ENCODE results near the gene NEUROD6. TPM values are rescaled to one million over a fixed set of nuclear protein-coding genes. Genes with fewer than 3 reads are reported as not detected.

The NEUROD6 gene
- total RNA-seq, 1 donor from 2014 or later, result not detected

DNA sequence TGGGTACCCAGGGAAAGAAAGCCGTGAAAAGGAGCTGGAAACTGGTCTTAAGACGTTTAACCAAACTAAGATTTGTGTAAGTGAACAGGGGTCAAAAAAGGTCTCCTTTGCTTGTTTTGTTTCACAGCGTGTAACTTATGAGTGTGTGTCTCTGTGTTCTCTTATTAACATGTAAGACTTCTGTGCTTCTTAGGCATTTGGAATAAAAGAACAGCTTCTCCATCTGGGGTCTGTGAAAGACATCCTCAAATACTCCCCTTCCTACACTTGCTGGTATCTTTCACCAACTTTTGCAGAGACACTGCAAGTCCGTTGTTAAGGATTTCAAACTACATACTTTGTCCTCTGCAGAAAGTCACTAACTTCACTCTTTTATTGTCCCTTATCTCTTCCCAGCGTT lies 615 bp upstream of the NEUROD6 start:
- Mint-ChIP-seq H3K4me3 (ENCODE audit: unreplicated experiment) (no peak overlapping the region), H3K27ac (ENCODE audit: unreplicated experiment) (no peak overlapping the region), H3K4me1 (ENCODE audit: unreplicated experiment) (peaks cover 7% of the 10 kb centered on the region), H3K36me3 (ENCODE audit: low read depth, unreplicated experiment) (no peaks in the 10 kb centered on the region), H3K9me3 (ENCODE audit: unreplicated experiment) (no peaks in the 10 kb centered on the region), H3K27me3 (ENCODE audit: unreplicated experiment) (peaks cover under 1% of the 10 kb centered on the region)
- TF ChIP-seq, protein P1, sequence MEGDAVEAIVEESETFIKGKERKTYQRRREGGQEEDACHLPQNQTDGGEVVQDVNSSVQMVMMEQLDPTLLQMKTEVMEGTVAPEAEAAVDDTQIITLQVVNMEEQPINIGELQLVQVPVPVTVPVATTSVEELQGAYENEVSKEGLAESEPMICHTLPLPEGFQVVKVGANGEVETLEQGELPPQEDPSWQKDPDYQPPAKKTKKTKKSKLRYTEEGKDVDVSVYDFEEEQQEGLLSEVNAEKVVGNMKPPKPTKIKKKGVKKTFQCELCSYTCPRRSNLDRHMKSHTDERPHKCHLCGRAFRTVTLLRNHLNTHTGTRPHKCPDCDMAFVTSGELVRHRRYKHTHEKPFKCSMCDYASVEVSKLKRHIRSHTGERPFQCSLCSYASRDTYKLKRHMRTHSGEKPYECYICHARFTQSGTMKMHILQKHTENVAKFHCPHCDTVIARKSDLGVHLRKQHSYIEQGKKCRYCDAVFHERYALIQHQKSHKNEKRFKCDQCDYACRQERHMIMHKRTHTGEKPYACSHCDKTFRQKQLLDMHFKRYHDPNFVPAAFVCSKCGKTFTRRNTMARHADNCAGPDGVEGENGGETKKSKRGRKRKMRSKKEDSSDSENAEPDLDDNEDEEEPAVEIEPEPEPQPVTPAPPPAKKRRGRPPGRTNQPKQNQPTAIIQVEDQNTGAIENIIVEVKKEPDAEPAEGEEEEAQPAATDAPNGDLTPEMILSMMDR (IDR thresholded peaks at IDR 0.05; ENCODE audit: unreplicated experiment), result no peak
- no peak for DNase-seq (ENCODE audit: low spot score)

DNA sequence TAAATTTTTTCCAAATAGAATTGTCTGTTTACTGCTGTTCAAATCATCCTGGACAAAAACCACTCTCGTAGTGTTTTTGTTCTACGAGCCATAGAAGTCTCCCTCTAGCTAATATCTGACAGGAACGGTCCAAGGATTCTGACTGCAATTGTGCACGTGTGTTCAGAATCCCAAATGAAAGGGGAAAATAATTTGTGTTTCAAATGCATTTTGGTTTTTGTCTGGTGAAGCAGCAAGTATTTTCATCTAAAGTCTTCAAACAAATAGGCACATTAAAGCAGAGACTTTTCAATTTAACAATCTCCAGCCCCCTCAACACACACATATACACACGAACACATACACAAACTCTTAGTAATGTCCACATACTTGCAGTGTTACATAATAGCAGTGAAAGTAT lies 475 bp downstream of the NEUROD6 start:
- DNase-seq (ENCODE audit: low spot score), result no peak
- TF ChIP-seq, protein P1 (IDR thresholded peaks at IDR 0.05; ENCODE audit: unreplicated experiment), result no peak
- Mint-ChIP-seq H3K9me3 (ENCODE audit: unreplicated experiment) (no peaks in the 10 kb centered on the region), H3K4me3 (ENCODE audit: unreplicated experiment) (no peak overlapping the region), H3K27ac (ENCODE audit: unreplicated experiment) (no peak overlapping the region), H3K36me3 (ENCODE audit: low read depth, unreplicated experiment) (no peaks in the 10 kb centered on the region), H3K27me3 (ENCODE audit: unreplicated experiment) (peaks cover 1% of the 10 kb centered on the region), H3K4me1 (ENCODE audit: unreplicated experiment) (peaks cover 7% of the 10 kb centered on the region)

DNA sequence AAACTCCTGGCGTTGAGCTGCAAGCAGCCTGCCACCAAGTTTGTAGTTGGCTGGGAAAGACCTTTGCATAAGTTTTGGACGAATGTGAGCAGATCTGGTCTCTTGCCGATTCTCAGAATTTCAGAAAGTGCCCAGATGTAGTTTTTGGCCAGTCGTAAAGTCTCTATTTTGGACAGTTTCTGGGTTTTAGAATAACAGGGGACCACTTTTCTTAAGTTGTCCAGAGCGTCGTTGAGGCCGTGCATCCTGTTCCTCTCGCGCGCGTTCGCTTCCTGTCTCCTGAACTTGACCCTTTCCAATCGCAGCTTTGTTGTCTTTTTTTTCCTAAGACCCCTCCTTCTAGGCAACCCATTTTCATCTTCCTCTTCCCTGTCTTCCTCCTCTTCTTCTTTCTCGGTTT lies 1.8 kb downstream of the NEUROD6 start:
- Mint-ChIP-seq H3K9me3 (ENCODE audit: unreplicated experiment) (no peaks in the 10 kb centered on the region), H3K4me3 (ENCODE audit: unreplicated experiment) (no peak overlapping the region), H3K4me1 (ENCODE audit: unreplicated experiment) (peaks cover 4% of the 10 kb centered on the region), H3K36me3 (ENCODE audit: low read depth, unreplicated experiment) (no peaks in the 10 kb centered on the region), H3K27ac (ENCODE audit: unreplicated experiment) (no peak overlapping the region), H3K27me3 (ENCODE audit: unreplicated experiment) (peaks cover 2% of the 10 kb centered on the region)
- TF ChIP-seq, protein P1 (IDR thresholded peaks at IDR 0.05; ENCODE audit: unreplicated experiment), result no peak
- DNase-seq (ENCODE audit: low spot score), result no peak

DNA sequence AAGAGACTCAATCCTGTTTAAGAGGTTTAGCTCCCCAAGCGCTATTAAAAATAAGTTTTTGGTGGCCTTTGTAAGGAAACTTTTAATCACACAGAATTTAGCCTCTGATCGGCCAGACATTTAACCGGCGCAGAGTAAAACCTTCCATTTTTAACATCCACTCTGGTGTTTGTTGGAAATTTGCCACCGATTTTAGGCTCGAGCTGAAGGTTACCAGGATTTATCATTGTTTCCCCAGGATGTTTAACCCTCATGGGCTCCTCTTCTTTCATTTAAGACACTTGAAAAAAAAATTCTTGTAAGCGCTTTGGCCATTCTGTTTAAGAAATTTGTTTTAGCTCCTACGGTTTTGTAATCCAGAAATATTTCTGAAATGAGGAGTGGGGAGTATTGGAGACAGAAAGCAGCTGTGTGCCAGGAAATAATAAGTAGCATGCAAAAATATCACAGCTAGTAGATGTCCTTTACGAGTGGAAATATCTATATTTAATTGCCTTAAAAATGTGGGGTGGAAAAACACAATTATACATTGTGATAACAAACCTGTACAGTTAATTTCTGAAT lies 3.4 kb downstream of the NEUROD6 start:
- Mint-ChIP-seq H3K9me3 (ENCODE audit: unreplicated experiment) (no peaks in the 10 kb centered on the region), H3K4me3 (ENCODE audit: unreplicated experiment) (peak overlapping the region; percentile 52), H3K36me3 (ENCODE audit: low read depth, unreplicated experiment) (no peaks in the 10 kb centered on the region), H3K27ac (ENCODE audit: unreplicated experiment) (no peak overlapping the region), H3K4me1 (ENCODE audit: unreplicated experiment) (peaks cover 3% of the 10 kb centered on the region), H3K27me3 (ENCODE audit: unreplicated experiment) (peaks cover 2% of the 10 kb centered on the region)
- TF ChIP-seq, protein P1 (IDR thresholded peaks at IDR 0.05; ENCODE audit: unreplicated experiment), result no peak
- DNase-seq (ENCODE audit: low spot score), result no peak

DNA sequence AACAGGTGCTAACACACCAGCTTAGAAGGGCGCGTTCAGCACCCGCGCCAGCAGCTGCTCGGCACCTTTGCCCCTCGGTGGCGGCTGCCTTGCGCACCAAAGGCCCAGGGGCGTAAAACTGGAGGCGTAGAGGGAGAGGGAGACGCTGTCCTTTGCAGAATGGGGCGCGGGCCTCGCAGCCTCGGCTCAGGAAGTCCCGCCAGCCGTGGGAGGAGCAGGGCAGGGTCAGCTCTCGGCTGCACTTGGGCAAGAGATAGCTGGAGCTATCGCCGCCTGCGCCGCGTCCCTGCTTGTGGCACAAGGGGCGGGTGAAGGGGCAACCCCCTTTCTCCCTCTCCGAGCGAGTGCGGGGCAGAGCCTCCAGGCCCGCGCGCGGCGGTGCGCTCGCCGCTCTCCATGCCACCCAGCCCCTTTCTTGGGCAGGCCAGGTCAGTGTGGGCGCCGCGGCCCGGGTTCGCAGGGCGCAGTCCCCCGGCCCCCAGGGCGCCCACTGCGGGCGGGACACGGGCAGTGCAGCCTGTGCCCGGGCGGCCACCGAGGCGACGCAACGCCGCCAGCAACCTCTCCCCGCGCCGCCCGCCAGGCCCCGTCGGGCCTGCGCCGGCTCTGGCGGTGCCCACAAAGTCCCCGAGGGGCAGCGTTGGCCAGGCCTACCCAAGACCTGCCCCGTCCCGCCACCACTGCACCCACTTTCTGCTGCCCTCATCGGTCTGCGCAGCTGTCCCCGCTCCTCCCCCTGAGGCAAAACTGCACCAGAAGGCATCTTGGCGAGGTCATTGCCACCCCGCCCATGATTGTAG lies 4.1 kb downstream of the NEUROD6 start:
- TF ChIP-seq, protein P1 (IDR thresholded peaks at IDR 0.05; ENCODE audit: unreplicated experiment), result peak; percentile 71
- H3K4me1 Mint-ChIP-seq (ENCODE audit: unreplicated experiment), result no peaks in the 10 kb centered on the region
- H3K9me3 Mint-ChIP-seq (ENCODE audit: unreplicated experiment), result no peaks in the 10 kb centered on the region
- H3K27ac Mint-ChIP-seq (ENCODE audit: unreplicated experiment), result no peak overlapping the region
- H3K27me3 Mint-ChIP-seq (ENCODE audit: unreplicated experiment), result peaks cover 4% of the 10 kb centered on the region
- peak overlapping the region; percentile 52 for H3K4me3 Mint-ChIP-seq (ENCODE audit: unreplicated experiment)
- peak; percentile 58 for DNase-seq (ENCODE audit: low spot score)
- no peaks in the 10 kb centered on the region for H3K36me3 Mint-ChIP-seq (ENCODE audit: low read depth, unreplicated experiment)
